Upper lobe of left lung (tissue), 6 donors: ENCODE data around the gene FDXACB1. TPM values are rescaled to one million over a fixed set of nuclear protein-coding genes. Genes with fewer than 3 reads are reported as not detected.
A peak's percentile ranks its signal among the peaks of the same experiment; 100 is the strongest.

Experiments
- ATAC-seq, 2 donors: fragments of 200-7000 bp; cut with Tn5 transposase; one replicate each; pipeline ENCODE4 v1.9.1; 2022; ENCODE audit warnings: mild to moderate bottlenecking in 2 of 2, moderate library complexity in 2 of 2; ENCODE audit not compliant: low FRiP score in 2 of 2
- DNase-seq, 2 donors: peaks; one replicate each; pipeline ENCODE4 v3.0.0-alpha.2; 2019 to 2020
- H3K27ac ChIP-seq, 4 donors: fragments of 200-600 bp; sonication (generic); one replicate each; pipeline ENCODE4 v1.5.1; 2016 to 2019
- H3K27me3 ChIP-seq, 4 donors: fragments of 200-600 bp; sonication (generic); one replicate each; pipeline ENCODE4 v1.5.1; 2017 to 2019
- H3K36me3 ChIP-seq, 4 donors: fragments of 200-600 bp; sonication (generic); one replicate each; pipeline ENCODE4 v1.5.1; 2016 to 2019
- H3K4me1 ChIP-seq, 4 donors: fragments of 200-600 bp; sonication (generic); one replicate each; pipeline ENCODE4 v1.5.1; 2018 to 2019
- H3K4me3 ChIP-seq, 4 donors: fragments of 200-600 bp; sonication (generic); one replicate each; pipeline ENCODE4 v1.5.1; 2017 to 2019; ENCODE audit warnings: mild to moderate bottlenecking in 2 of 4, moderate library complexity in 1 of 4
- H3K9me3 ChIP-seq, 4 donors: fragments of 200-600 bp; sonication (generic); one replicate each; pipeline ENCODE4 v1.5.1; 2018 to 2019
- CTCF ChIP-seq, 6 experiments: fragments of 450-650 bp in 4 of 6; fragments of 200-600 bp in 2 of 6; sonication (generic) in 2 of 6; IDR thresholded peaks; one replicate each; pipeline ENCODE4 v1.5.1; 2016 to 2019; ENCODE audit warnings: antibody characterized with exemption in 6 of 6
- EP300 ChIP-seq, 4 donors: sonication (generic); formaldehyde crosslinking; IDR thresholded peaks; one replicate each; pipeline ENCODE4 v1.5.1; 2017; ENCODE audit warnings: antibody characterized with exemption in 4 of 4, control low read depth in 2 of 4
- POLR2A ChIP-seq, 4 donors: fragments of 450-650 bp; IDR thresholded peaks; one replicate each; pipeline ENCODE4 v1.5.1; 2016 to 2017; ENCODE audit warnings: antibody characterized with exemption in 4 of 4, mild to moderate bottlenecking in 2 of 4
- POLR2AphosphoS5 ChIP-seq, 2 donors: sonication (generic); formaldehyde crosslinking; IDR thresholded peaks; one replicate each; pipeline ENCODE4 v1.5.1; 2017; ENCODE audit warnings: antibody characterized with exemption in 2 of 2
- WGBS, 2 donors: methylation state at CpG; one replicate each; pipeline ENCODE4 v1.1.5; 2017 to 2018; 5-methylcytosine and 5-hydroxymethylcytosine counted together
- total RNA-seq, 6 donors: library from RNA; depleted of rRNA in 4 of 6; stranded (reverse); fragments of >200 nt in 4 of 6; gene quantifications; one replicate each; pipeline versions ENCODE4 v1.1.0 to v1.2.1, GENCODE V29; 2016 to 2021
- donor health status: DM: no; HTN: no; CAD: no; lungs with moderate emphysema.
- donor health status: DM: no; HTN: yes; CAD: no; lungs with severe emphysema.

FDXACB1 gene
- total RNA-seq, 6 donors from 2014 or later: 0.44 to 5.2 (median 2.6) TPM

GRCh38 chr11:111855506-111855905, 23.5 kb downstream of the FDXACB1 start:
- Histone ChIP-seq H3K4me3 (no peak overlapping the region), H3K27me3 (no peaks in the 10 kb centered on the region), H3K36me3 (peaks cover 8 to 80% (median 43%) of the 10 kb centered on the region in 4 donors), H3K4me1 (no peaks in the 10 kb centered on the region), H3K9me3 (no peaks in the 10 kb centered on the region), H3K27ac (no peak overlapping the region)
- DNase-seq (no peak), ATAC-seq (no peak)
- TF ChIP-seq CTCF (IDR thresholded peaks at IDR 0.05): no peak

- no peak for TF ChIP-seq CTCF (IDR thresholded peaks at IDR 0.05)
- no peak for TF ChIP-seq POLR2AphosphoS5 (IDR thresholded peaks at IDR 0.05)
- no peak for TF ChIP-seq EP300 (IDR thresholded peaks at IDR 0.05)
- no peak for TF ChIP-seq POLR2A (IDR thresholded peaks at IDR 0.05)
Observed at GRCh38 chr11:111852103-111852502, 26.9 kb downstream of the FDXACB1 start.

GRCh38 chr11:111851636-111852035, 27.3 kb downstream of the FDXACB1 start:
- H3K27ac ChIP-seq: no peak overlapping the region
- TF ChIP-seq POLR2AphosphoS5 (IDR thresholded peaks at IDR 0.05): no peak
- TF ChIP-seq POLR2A (IDR thresholded peaks at IDR 0.05): no peak
- TF ChIP-seq EP300 (IDR thresholded peaks at IDR 0.05): no peak
- TF ChIP-seq CTCF (IDR thresholded peaks at IDR 0.05): peak in 1 of 6 experiments; percentile 17
- no peaks in the 10 kb centered on the region for H3K9me3 ChIP-seq
- no peak for DNase-seq
- H3K36me3 ChIP-seq: peaks cover 6 to 79% (median 21%) of the 10 kb centered on the region in 4 donors
- H3K27me3 ChIP-seq: no peaks in the 10 kb centered on the region
- ATAC-seq: no peak
- H3K4me1 ChIP-seq: no peaks in the 10 kb centered on the region
- H3K4me3 ChIP-seq: no peak overlapping the region

More at GRCh38 chr11:111852103-111852502, 26.9 kb downstream of the FDXACB1 start:
- H3K9me3 ChIP-seq: no peaks in the 10 kb centered on the region
- no peaks in the 10 kb centered on the region for H3K4me1 ChIP-seq
- no peak overlapping the region for H3K27ac ChIP-seq
- no peaks in the 10 kb centered on the region for H3K27me3 ChIP-seq
- no peak for DNase-seq
- peaks cover 6 to 80% (median 19%) of the 10 kb centered on the region in 4 donors for H3K36me3 ChIP-seq
- no peak for ATAC-seq
- H3K4me3 ChIP-seq: no peak overlapping the region
- 82 to 83% methylated on average over 2 of the region's 2 CpGs for WGBS, 2 donors

- H3K36me3 ChIP-seq: peaks cover 6 to 75% (median 21%) of the 10 kb centered on the region in 4 donors
- 85 to 91% methylated on average over 8 of the region's 8 CpGs for WGBS, 2 donors
Observed at GRCh38 chr11:111851067-111851466, 27.9 kb downstream of the FDXACB1 start.

More at GRCh38 chr11:111851067-111851466, 27.9 kb downstream of the FDXACB1 start:
- no peaks in the 10 kb centered on the region for H3K9me3 ChIP-seq
- no peak for DNase-seq
- no peaks in the 10 kb centered on the region for H3K27me3 ChIP-seq
- TF ChIP-seq POLR2AphosphoS5 (IDR thresholded peaks at IDR 0.05): no peak
- no peak for TF ChIP-seq CTCF (IDR thresholded peaks at IDR 0.05)
- no peak for TF ChIP-seq EP300 (IDR thresholded peaks at IDR 0.05)
- no peak overlapping the region for H3K4me3 ChIP-seq
- no peak overlapping the region for H3K27ac ChIP-seq
- ATAC-seq: no peak
- no peaks in the 10 kb centered on the region for H3K4me1 ChIP-seq
